ENCODE measurements around the gene AAGAB.

- no peak for TF ChIP-seq CTCF (IDR thresholded peaks at IDR 0.05)
- TF ChIP-seq EP300 (IDR thresholded peaks at IDR 0.05): no peak
- TF ChIP-seq POLR2AphosphoS5 (IDR thresholded peaks at IDR 0.05): no peak
- no peak for TF ChIP-seq POLR2A (IDR thresholded peaks at IDR 0.05)
Observed at GRCh38 chr15:67253101-67253500, 1.4 kb downstream of the AAGAB start.

All from stomach (tissue), 4 donors.